K562 (cell line): ENCODE measurements around the gene DOCK7. TPM values are rescaled to one million over a fixed set of nuclear protein-coding genes. Genes with fewer than 3 reads are reported as not detected.
"Not testable (repeated sequence)": the region's sequence is repeated elsewhere in the genome, so short reads cannot be mapped to it uniquely, and the experiment has no call there.

ENCODE experiments used
- ATAC-seq: fragments of 200-7000 bp; cut with Tn5 transposase; 3 replicates; pipeline ENCODE4 v1.9.1; 2020; ENCODE audit warnings: moderate library complexity
- BruUV-seq: library from RNA; stranded (reverse); fragments of 400-500 nt; replicated peaks from 2 replicates; lab custom pipeline; 2021; lab: Mats Ljungman, UMichigan
- CTCF ChIA-PET: fragments of 300-600 bp; formaldehyde crosslinking; extraction: SDS; loops from one replicate; lab custom pipeline; 2021; ENCODE audit warnings: low intra/inter-chr PET ratio; lab: Yijun Ruan, JAX
- POLR2A ChIA-PET: fragments of 300-600, 350-650 bp; sonication (Branson Sonifier 250); formaldehyde crosslinking; extraction: SDS; loops from one replicate; lab custom pipeline; 2021; ENCODE audit warnings: antibody characterized with exemption, inconsistent platforms; lab: Yijun Ruan, JAX
- DNase-seq, 4 experiments: peaks; one replicate each; pipeline versions ENCODE4 v3.0.0 to v3.0.0-alpha.2; 2011 to 2018; ENCODE audit warnings: low spot score in 3 of 4, mixed read lengths in 3 of 4; ENCODE audit errors: extremely low read depth in 1 of 4
- FAIRE-seq: peaks from 2 replicates; lab custom pipeline; 2011; peaks lifted over from hg19 to GRCh38; lab: Jason Lieb, UNC
- H2AFZ ChIP-seq: 2 replicates; pipeline ENCODE4 v1.6.0; 2011; ENCODE audit warnings: low read depth, low read length, control low read depth, inconsistent platforms
- H3K27ac ChIP-seq: fragments of 200-600 bp; 3 replicates; pipeline ENCODE4 v1.8.0; 2011; ENCODE audit warnings: low read depth, mild to moderate bottlenecking, control low read depth, inconsistent platforms, low read length, moderate library complexity, mixed read lengths; ENCODE audit errors: extremely low read depth
- H3K27me3 ChIP-seq, 2 experiments: fragments of 300-600 bp in 1 of 2; 2 replicates in 1 of 2; 3 replicates in 1 of 2; pipeline versions ENCODE4 v1.6.0 to v1.8.0; 2011; ENCODE audit warnings: inconsistent platforms in 2 of 2, low read length in 2 of 2, mild to moderate bottlenecking in 1 of 2, mixed read lengths in 1 of 2, moderate library complexity in 1 of 2; ENCODE audit not compliant: control insufficient read depth in 2 of 2, insufficient read depth in 2 of 2
- H3K36me3 ChIP-seq: fragments of 300-600 bp; 3 replicates; pipeline ENCODE4 v1.8.0; 2011; ENCODE audit warnings: mild to moderate bottlenecking, low read length, inconsistent platforms; ENCODE audit not compliant: control insufficient read depth, insufficient read depth
- H3K4me1 ChIP-seq, 2 experiments: fragments of 200-600 bp in 1 of 2; replicated peaks in 1 of 2; 2 replicates in 1 of 2; 3 replicates in 1 of 2; pipeline versions ENCODE4 v1.5.1 to v1.8.0; 2011; ENCODE audit warnings: inconsistent platforms in 2 of 2, low read length in 2 of 2, mild to moderate bottlenecking in 1 of 2, mixed read lengths in 1 of 2, moderate library complexity in 1 of 2; ENCODE audit not compliant: control insufficient read depth in 2 of 2, insufficient read depth in 2 of 2
- H3K4me2 ChIP-seq: 2 replicates; pipeline ENCODE4 v1.6.1; 2011; ENCODE audit warnings: low read length, control low read depth, inconsistent platforms, mixed read lengths; ENCODE audit not compliant: insufficient read depth
- H3K4me3 ChIP-seq: fragments of 200-600 bp; sonication (generic), shearing (Covaris generic); 2 replicates; pipeline ENCODE4 v1.5.1; 2016; ENCODE audit warnings: control low read depth, inconsistent platforms
- H3K79me2 ChIP-seq: fragments of 200-600 bp; 3 replicates; pipeline ENCODE4 v1.8.0; 2011; ENCODE audit warnings: low read length, inconsistent platforms; ENCODE audit not compliant: control insufficient read depth, insufficient read depth
- H3K9ac ChIP-seq, 2 experiments: 2 replicates each; pipeline versions ENCODE4 v1.6.0 to v1.6.1; 2011; ENCODE audit warnings: low read depth in 2 of 2, low read length in 2 of 2, control low read depth in 1 of 2, inconsistent platforms in 1 of 2, mild to moderate bottlenecking in 1 of 2, mixed read lengths in 1 of 2; ENCODE audit not compliant: insufficient read depth in 1 of 2
- H3K9me1 ChIP-seq: one replicate; pipeline ENCODE4 v1.6.0; 2011; ENCODE audit warnings: inconsistent platforms, mild to moderate bottlenecking, low read length, moderate library complexity; ENCODE audit not compliant: control insufficient read depth, insufficient read depth
- H3K9me3 ChIP-seq: replicated peaks from 2 replicates; pipeline ENCODE4 v1.5.1; 2011; ENCODE audit warnings: low read depth, low read length, inconsistent platforms; ENCODE audit not compliant: control insufficient read depth, insufficient read depth
- H4K20me1 ChIP-seq: replicated peaks from 2 replicates; pipeline ENCODE4 v1.6.1; 2011; ENCODE audit warnings: low read length, inconsistent platforms, mixed read lengths; ENCODE audit not compliant: control insufficient read depth, insufficient read depth
- ZFP36 ChIP-seq: fragments of 150-350 bp; IDR thresholded peaks from 2 replicates; pipeline ENCODE4 v1.6.1; 2018; ENCODE audit warnings: low read length, low read depth; ENCODE audit not compliant: partially characterized antibody
- ZNF431 ChIP-seq: sonication (generic); formaldehyde crosslinking; IDR thresholded peaks from 2 replicates; pipeline ENCODE4 v1.8.0; 2022; ENCODE audit warnings: mild to moderate bottlenecking, missing genetic modification reagents
- WGBS: fragments of 100-300 bp; shearing (Covaris generic); methylation state at CpG from one replicate; pipeline ENCODE4 v1.1.6; 2016; ENCODE audit warnings: low coverage, mixed read lengths; ENCODE audit not compliant: insufficient coverage; ENCODE audit errors: missing lambda C conversion rate; 5-methylcytosine and 5-hydroxymethylcytosine counted together
- in situ Hi-C: fragments of 300-500 bp; cut with MboI; formaldehyde crosslinking; loops from 4 replicates; pipeline ENCODE4 v1.15.0; 2018; ENCODE audit warnings: inconsistent platforms, mixed read lengths
- intact Hi-C: fragments of 100-400 bp; cut with micrococcal nuclease; formaldehyde crosslinking; loops from 2 replicates; pipeline ENCODE4 v1.14.2; 2022
- polyA plus RNA-seq, 8 experiments: library from polyadenylated mRNA; depleted of rRNA in 4 of 8; stranded (reverse) in 5 of 8; unstranded in 3 of 8; fragments of >200 nt; fragmentation: Nextera tagmentation in 2 of 8; fragmentation: Illumina TruSeq in 1 of 8; extraction: Ambion mirVana in 2 of 8; extraction: Trizol in 1 of 8; gene quantifications; 2 replicates each; pipeline versions ENCODE4 v1.2.1 to v1.2.3, GENCODE V29; 2011 to 2014; ENCODE audit warnings: inconsistent platforms in 1 of 8, missing spikeins in 1 of 8
- total RNA-seq, 7 experiments: library from RNA; depleted of rRNA in 6 of 7; stranded (reverse); fragments of >200 nt in 6 of 7; fragmentation: Illumina TruSeq in 2 of 7; extraction: Trizol in 2 of 7; gene quantifications; 2 replicates each; pipeline versions ENCODE4 v1.2.1 to v1.2.3, GENCODE V29; 2011 to 2021; ENCODE audit warnings: low replicate concordance in 1 of 7

Gene DOCK7
- total and polyA plus RNA-seq, 9 of the 15 experiments (the other 6 are each of a cell fraction or from before 2014, with no cell fraction given) = 4.9 to 35.1 (median 12.6) TPM

DNA sequence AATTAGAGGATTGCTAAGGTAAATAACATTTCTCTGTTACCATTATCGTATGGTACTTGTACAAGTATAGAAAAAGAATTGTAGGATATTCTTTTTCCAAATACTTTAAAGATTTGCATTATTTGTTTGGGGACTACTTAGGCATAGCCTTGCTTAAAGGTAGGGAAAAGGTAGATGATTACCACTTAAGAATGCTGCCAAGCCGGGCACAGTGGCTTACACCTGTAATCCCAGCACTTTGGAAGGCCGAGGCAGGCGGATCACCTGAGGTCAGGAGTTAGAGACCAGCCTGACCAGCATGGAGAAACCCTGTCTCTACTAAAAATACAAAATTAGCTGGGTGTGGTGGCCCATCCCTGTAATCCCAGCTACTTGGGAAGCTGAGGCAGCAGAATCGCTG lies 10.0 kb upstream of the DOCK7 start:
- 35% methylated on average over 5 of the region's 5 CpGs for WGBS
- H3K36me3 ChIP-seq, ATAC-seq, H3K79me2 ChIP-seq, CTCF ChIA-PET, intact Hi-C loops, H3K4me3 ChIP-seq, H3K4me2 ChIP-seq, H3K9me1 ChIP-seq, H3K27me3 ChIP-seq, DNase-seq, H3K9me3 ChIP-seq, H2AFZ ChIP-seq, FAIRE-seq, in situ Hi-C loops, H3K27ac ChIP-seq, H4K20me1 ChIP-seq, H3K9ac ChIP-seq, BruUV-seq, H3K4me1 ChIP-seq: not testable (repeated sequence)
- POLR2A ChIA-PET = interaction anchor here (1.1 to 1.2 kb wide), 2 partner anchors 8 to 10 kb away, joined by 3 to 6 read pairs; partner anchors contain the start of gene DOCK7

GRCh38 chr1:62694479-62694878 lies 6.3 kb upstream of the DOCK7 start:
- H4K20me1 ChIP-seq, H3K27me3 ChIP-seq, H2AFZ ChIP-seq, intact Hi-C loops, H3K4me2 ChIP-seq, BruUV-seq, H3K79me2 ChIP-seq, H3K27ac ChIP-seq, H3K9ac ChIP-seq, H3K36me3 ChIP-seq, in situ Hi-C loops, POLR2A ChIA-PET, CTCF ChIA-PET, H3K4me3 ChIP-seq, FAIRE-seq, H3K9me1 ChIP-seq, H3K9me3 ChIP-seq, ATAC-seq, DNase-seq: not testable (repeated sequence)
- WGBS = 20% methylated on average over 7 of the region's 7 CpGs
- TF ChIP-seq ZNF431 (CRISPR knock-in tag) (peak; percentile 92), ZFP36 (peak; percentile 27)
- H3K4me1 ChIP-seq = peaks cover 4 to 14% of the 10 kb centered on the region in 2 experiments; a peak in 2 of 5 replicates
